K562 (cell line): ENCODE measurements around the gene KCND2. TPM values are rescaled to one million over a fixed set of nuclear protein-coding genes. Genes with fewer than 3 reads are reported as not detected.

Experiments used
- ATAC-seq: fragments of 200-7000 bp; cut with Tn5 transposase; 3 replicates; pipeline ENCODE4 v1.9.1; 2020; ENCODE audit warnings: moderate library complexity
- BruUV-seq: library from RNA; stranded (reverse); fragments of 400-500 nt; replicated peaks from 2 replicates; lab custom pipeline; 2021; lab: Mats Ljungman, UMichigan
- CTCF ChIA-PET: fragments of 300-600 bp; formaldehyde crosslinking; extraction: SDS; loops from one replicate; lab custom pipeline; 2021; ENCODE audit warnings: low intra/inter-chr PET ratio; lab: Yijun Ruan, JAX
- POLR2A ChIA-PET: fragments of 300-600, 350-650 bp; sonication (Branson Sonifier 250); formaldehyde crosslinking; extraction: SDS; loops from one replicate; lab custom pipeline; 2021; ENCODE audit warnings: antibody characterized with exemption, inconsistent platforms; lab: Yijun Ruan, JAX
- DNase-seq, 4 experiments: peaks; one replicate each; pipeline versions ENCODE4 v3.0.0 to v3.0.0-alpha.2; 2011 to 2018; ENCODE audit warnings: low spot score in 3 of 4, mixed read lengths in 3 of 4; ENCODE audit errors: extremely low read depth in 1 of 4
- FAIRE-seq: peaks from 2 replicates; lab custom pipeline; 2011; peaks lifted over from hg19 to GRCh38; lab: Jason Lieb, UNC
- H2AFZ ChIP-seq: 2 replicates; pipeline ENCODE4 v1.6.0; 2011; ENCODE audit warnings: low read depth, low read length, control low read depth, inconsistent platforms
- H3K27ac ChIP-seq: fragments of 200-600 bp; 3 replicates; pipeline ENCODE4 v1.8.0; 2011; ENCODE audit warnings: low read depth, mild to moderate bottlenecking, control low read depth, inconsistent platforms, low read length, moderate library complexity, mixed read lengths; ENCODE audit errors: extremely low read depth
- H3K27me3 ChIP-seq, 2 experiments: fragments of 300-600 bp in 1 of 2; 2 replicates in 1 of 2; 3 replicates in 1 of 2; pipeline versions ENCODE4 v1.6.0 to v1.8.0; 2011; ENCODE audit warnings: inconsistent platforms in 2 of 2, low read length in 2 of 2, mild to moderate bottlenecking in 1 of 2, mixed read lengths in 1 of 2, moderate library complexity in 1 of 2; ENCODE audit not compliant: control insufficient read depth in 2 of 2, insufficient read depth in 2 of 2
- H3K36me3 ChIP-seq: fragments of 300-600 bp; 3 replicates; pipeline ENCODE4 v1.8.0; 2011; ENCODE audit warnings: mild to moderate bottlenecking, low read length, inconsistent platforms; ENCODE audit not compliant: control insufficient read depth, insufficient read depth
- H3K4me1 ChIP-seq, 2 experiments: fragments of 200-600 bp in 1 of 2; replicated peaks in 1 of 2; 2 replicates in 1 of 2; 3 replicates in 1 of 2; pipeline versions ENCODE4 v1.5.1 to v1.8.0; 2011; ENCODE audit warnings: inconsistent platforms in 2 of 2, low read length in 2 of 2, mild to moderate bottlenecking in 1 of 2, mixed read lengths in 1 of 2, moderate library complexity in 1 of 2; ENCODE audit not compliant: control insufficient read depth in 2 of 2, insufficient read depth in 2 of 2
- H3K4me2 ChIP-seq: 2 replicates; pipeline ENCODE4 v1.6.1; 2011; ENCODE audit warnings: low read length, control low read depth, inconsistent platforms, mixed read lengths; ENCODE audit not compliant: insufficient read depth
- H3K4me3 ChIP-seq: fragments of 200-600 bp; sonication (generic), shearing (Covaris generic); 2 replicates; pipeline ENCODE4 v1.5.1; 2016; ENCODE audit warnings: control low read depth, inconsistent platforms
- H3K79me2 ChIP-seq: fragments of 200-600 bp; 3 replicates; pipeline ENCODE4 v1.8.0; 2011; ENCODE audit warnings: low read length, inconsistent platforms; ENCODE audit not compliant: control insufficient read depth, insufficient read depth
- H3K9ac ChIP-seq, 2 experiments: 2 replicates each; pipeline versions ENCODE4 v1.6.0 to v1.6.1; 2011; ENCODE audit warnings: low read depth in 2 of 2, low read length in 2 of 2, control low read depth in 1 of 2, inconsistent platforms in 1 of 2, mild to moderate bottlenecking in 1 of 2, mixed read lengths in 1 of 2; ENCODE audit not compliant: insufficient read depth in 1 of 2
- H3K9me1 ChIP-seq: one replicate; pipeline ENCODE4 v1.6.0; 2011; ENCODE audit warnings: inconsistent platforms, mild to moderate bottlenecking, low read length, moderate library complexity; ENCODE audit not compliant: control insufficient read depth, insufficient read depth
- H3K9me3 ChIP-seq: replicated peaks from 2 replicates; pipeline ENCODE4 v1.5.1; 2011; ENCODE audit warnings: low read depth, low read length, inconsistent platforms; ENCODE audit not compliant: control insufficient read depth, insufficient read depth
- H4K20me1 ChIP-seq: replicated peaks from 2 replicates; pipeline ENCODE4 v1.6.1; 2011; ENCODE audit warnings: low read length, inconsistent platforms, mixed read lengths; ENCODE audit not compliant: control insufficient read depth, insufficient read depth
- CEBPG ChIP-seq, 3 experiments: fragments of 200-800 bp in 1 of 3; sonication (Bioruptor generic) in 1 of 3; sonication (generic) in 1 of 3; formaldehyde crosslinking in 1 of 3; IDR thresholded peaks in 2 of 3; conservative IDR thresholded peaks in 1 of 3; 2 replicates each; pipeline versions ENCODE4 v1.6.1 to v1.8.0; 2016 to 2022; ENCODE audit warnings: missing compliant biosample characterization in 2 of 3, missing genetic modification characterization in 2 of 3, mild to moderate bottlenecking in 1 of 3, missing genetic modification reagents in 1 of 3
- COPS2 ChIP-seq: fragments of 450-650 bp; conservative IDR thresholded peaks from 2 replicates; pipeline ENCODE4 v1.6.1; 2016; ENCODE audit warnings: mild to moderate bottlenecking, moderate library complexity
- FOSL1 ChIP-seq: fragments of 200-800 bp; sonication (Bioruptor generic); conservative IDR thresholded peaks from 2 replicates; pipeline ENCODE4 v1.6.1; 2016; ENCODE audit warnings: missing genetic modification characterization, missing compliant biosample characterization
- JUND ChIP-seq, 2 experiments: IDR thresholded peaks; 2 replicates in 1 of 2; 3 replicates in 1 of 2; pipeline ENCODE4 v1.6.1; 2011; ENCODE audit warnings: borderline replicate concordance in 2 of 2, low read depth in 2 of 2, low read length in 2 of 2, improper control_type of control experiment in 1 of 2, missing biosample characterization in 1 of 2, missing genetic modification characterization in 1 of 2, missing genetic modification reagents in 1 of 2
- ZNF311 ChIP-seq: fragments of 250-450 bp; sonication (Bioruptor Pico); IDR thresholded peaks from 2 replicates; pipeline ENCODE4 v1.4.0; 2020; ENCODE audit warnings: mild to moderate bottlenecking, moderate library complexity
- WGBS: fragments of 100-300 bp; shearing (Covaris generic); methylation state at CpG from one replicate; pipeline ENCODE4 v1.1.6; 2016; ENCODE audit warnings: low coverage, mixed read lengths; ENCODE audit not compliant: insufficient coverage; ENCODE audit errors: missing lambda C conversion rate; 5-methylcytosine and 5-hydroxymethylcytosine counted together
- in situ Hi-C: fragments of 300-500 bp; cut with MboI; formaldehyde crosslinking; loops from 4 replicates; pipeline ENCODE4 v1.15.0; 2018; ENCODE audit warnings: inconsistent platforms, mixed read lengths
- intact Hi-C: fragments of 100-400 bp; cut with micrococcal nuclease; formaldehyde crosslinking; loops from 2 replicates; pipeline ENCODE4 v1.14.2; 2022
- polyA plus RNA-seq, 8 experiments: library from polyadenylated mRNA; depleted of rRNA in 4 of 8; stranded (reverse) in 5 of 8; unstranded in 3 of 8; fragments of >200 nt; fragmentation: Nextera tagmentation in 2 of 8; fragmentation: Illumina TruSeq in 1 of 8; extraction: Ambion mirVana in 2 of 8; extraction: Trizol in 1 of 8; gene quantifications; 2 replicates each; pipeline versions ENCODE4 v1.2.1 to v1.2.3, GENCODE V29; 2011 to 2014; ENCODE audit warnings: inconsistent platforms in 1 of 8, missing spikeins in 1 of 8
- total RNA-seq, 7 experiments: library from RNA; depleted of rRNA in 6 of 7; stranded (reverse); fragments of >200 nt in 6 of 7; fragmentation: Illumina TruSeq in 2 of 7; extraction: Trizol in 2 of 7; gene quantifications; 2 replicates each; pipeline versions ENCODE4 v1.2.1 to v1.2.3, GENCODE V29; 2011 to 2021; ENCODE audit warnings: low replicate concordance in 1 of 7

The KCND2 gene
- total and polyA plus RNA-seq, 9 of the 15 experiments (the other 6 are each of a cell fraction or from before 2014, with no cell fraction given): 0.03 to 0.12 TPM; not detected in 7

DNA sequence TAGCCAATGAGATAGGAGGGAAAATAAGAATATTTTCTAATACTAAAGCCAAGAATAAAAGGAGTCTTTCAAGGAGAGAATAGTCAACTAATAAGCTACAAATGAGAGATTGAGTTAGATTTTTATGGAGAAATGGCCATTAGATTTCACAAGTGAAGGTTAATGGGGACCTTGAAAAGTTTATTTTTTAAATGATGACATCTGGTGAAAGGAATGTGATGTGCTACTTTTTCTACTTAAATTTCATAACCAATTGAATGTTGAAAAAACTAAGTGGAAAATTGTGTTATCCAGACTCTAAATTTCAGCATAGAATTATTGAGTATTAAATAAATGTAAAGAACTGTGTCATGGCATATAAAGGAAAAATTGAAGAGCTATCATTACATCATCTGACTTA lies 459.3 kb downstream of the KCND2 start:
- Histone ChIP-seq H3K27ac (no peak overlapping the region), H3K9me3 (no peaks in the 10 kb centered on the region), H3K4me1 (no peaks in the 10 kb centered on the region), H3K27me3 (no peaks in the 10 kb centered on the region), H2AFZ (no peak overlapping the region), H3K4me3 (no peak overlapping the region), H4K20me1 (no peaks in the 10 kb centered on the region), H3K9me1 (no peaks in the 10 kb centered on the region), H3K9ac (no peak overlapping the region), H3K79me2 (no peaks in the 10 kb centered on the region), H3K4me2 (no peak overlapping the region), H3K36me3 (no peaks in the 10 kb centered on the region)
- BruUV-seq: no TSS peak
- TF ChIP-seq CEBPG (CRISPR knock-in tag; IDR thresholded peaks at IDR 0.05) (no peak), CEBPG (tag; conservative IDR thresholded peaks at IDR 0.05 in 1 of 2, IDR thresholded peaks at IDR 0.05 in 1 of 2) (0 out of 4 replicates have a peak, but pooled peaks have one; percentile 10 to 36), COPS2 (no peak)
- ChIA-PET CTCF (no interaction called here), POLR2A (interaction anchor here (0.6 to 2.4 kb wide), 3 partner anchors 10 to 34 kb away, joined by 5 to 7 read pairs (median 6); no protein-coding TSS in a partner anchor)
- FAIRE-seq (no peak), DNase-seq (no peak), ATAC-seq (no peak)
- intact Hi-C loops: loop anchor here (10.0 kb wide), 1 partner anchor 637 kb away; no protein-coding TSS in a partner anchor
- in situ Hi-C loops: no loop called here

DNA sequence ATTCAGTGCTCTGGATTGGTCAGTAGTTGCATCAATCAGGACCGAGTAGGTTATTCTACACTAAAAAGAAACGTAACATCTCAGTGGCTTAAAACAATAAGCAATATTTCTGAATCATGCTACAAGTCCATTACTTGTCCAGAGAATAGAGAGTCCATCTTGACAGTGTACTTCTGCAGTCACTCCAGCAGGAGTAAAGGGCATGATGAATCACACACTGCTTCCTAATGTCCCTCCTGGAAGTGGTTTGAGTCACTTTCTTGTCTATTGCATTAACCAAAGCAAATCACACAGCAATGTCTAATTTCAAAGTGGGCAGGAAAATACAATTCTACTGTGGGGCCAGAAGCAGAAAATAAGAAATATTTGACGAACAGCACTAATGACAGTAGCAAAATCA lies 460.2 kb downstream of the KCND2 start:
- no peaks in the 10 kb centered on the region for H4K20me1 ChIP-seq
- no peak overlapping the region for H2AFZ ChIP-seq
- H3K36me3 ChIP-seq: no peaks in the 10 kb centered on the region
- H3K4me3 ChIP-seq: no peak overlapping the region
- no peak overlapping the region for H3K9ac ChIP-seq
- no peaks in the 10 kb centered on the region for H3K9me3 ChIP-seq
- in situ Hi-C loops: no loop called here
- H3K27ac ChIP-seq: no peak overlapping the region
- 3% methylated on average over 3 of the region's 3 CpGs for WGBS
- no peak for DNase-seq
- H3K27me3 ChIP-seq: no peaks in the 10 kb centered on the region
- peak; percentile 65 for ATAC-seq
- ChIA-PET CTCF (no interaction called here), POLR2A (no interaction called here)
- peak; percentile 42 for FAIRE-seq
- BruUV-seq: no TSS peak
- H3K79me2 ChIP-seq: no peaks in the 10 kb centered on the region
- intact Hi-C loops: loop anchor here (10.0 kb wide), 1 partner anchor 638 kb away; no protein-coding TSS in a partner anchor
- H3K4me2 ChIP-seq: no peak overlapping the region
- no peaks in the 10 kb centered on the region for H3K9me1 ChIP-seq
- H3K4me1 ChIP-seq: no peaks in the 10 kb centered on the region
- 0 out of 2 replicates have a peak, but pooled peaks have one; percentile 35 for TF ChIP-seq FOSL1 (tag)
- TF ChIP-seq ZNF311 (CRISPR knock-in tag): no peak
- TF ChIP-seq JUND (IDR thresholded peaks at IDR 0.05; ENCODE audit: borderline replicate concordance, low read depth, low read length): no peak
- 0 out of 3 replicates have a peak, but pooled peaks have one; percentile 18 for TF ChIP-seq JUND (tag; IDR thresholded peaks at IDR 0.05; ENCODE audit: borderline replicate concordance, low read depth, low read length)
